Caco-2 (cell line): ENCODE results near the gene CAT. TPM values are rescaled to one million over a fixed set of nuclear protein-coding genes. Genes with fewer than 3 reads are reported as not detected.

ENCODE experiments used
- BruUV-seq: library from RNA; stranded (reverse); fragments of 400-500 nt; replicated peaks from 2 replicates; lab custom pipeline; 2021; lab: Mats Ljungman, UMichigan
- CTCF ChIA-PET: fragments of 300-600 bp; sonication (Branson Sonifier 250); formaldehyde crosslinking; loops from one replicate; lab custom pipeline; 2022; ENCODE audit warnings: antibody characterized with exemption; lab: Charles Lee
- POLR2A ChIA-PET: fragments of 300-600 bp; sonication (Branson Sonifier 250); formaldehyde crosslinking; loops from one replicate; lab custom pipeline; 2022; ENCODE audit warnings: antibody characterized with exemption; lab: Charles Lee
- DNase-seq, 2 experiments: peaks; one replicate each; pipeline versions ENCODE4 v3.0.0 to v3.0.0-alpha.2; 2020 to 2022
- H3K27me3 ChIP-seq: replicated peaks from 2 replicates; pipeline ENCODE4 v1.6.0; 2011; ENCODE audit warnings: low read length; ENCODE audit not compliant: control insufficient read depth, insufficient read depth
- H3K36me3 ChIP-seq: 2 replicates; pipeline ENCODE4 v1.5.1; 2011; ENCODE audit warnings: low read length; ENCODE audit not compliant: control insufficient read depth, insufficient read depth
- H3K4me1 ChIP-seq: fragments of 250-450 bp; sonication (Bioruptor Pico); 2 replicates; pipeline ENCODE4 v1.5.1; 2020; ENCODE audit warnings: mild to moderate bottlenecking
- H3K4me3 ChIP-seq: 2 replicates; pipeline ENCODE4 v1.5.1; 2011; ENCODE audit warnings: low read depth, mild to moderate bottlenecking, control low read depth, low read length
- H3K9me3 ChIP-seq: fragments of 250-450 bp; sonication (Bioruptor Pico); 2 replicates; pipeline ENCODE4 v1.5.1; 2020; ENCODE audit warnings: mild to moderate bottlenecking, moderate library complexity
- H3K27ac Mint-ChIP-seq: one replicate; pipeline ENCODE4 v1.8.0; 2022; ENCODE audit warnings: mixed read lengths; ENCODE audit not compliant: unreplicated experiment
- H3K27me3 Mint-ChIP-seq: one replicate; pipeline ENCODE4 v1.8.0; 2022; ENCODE audit warnings: mixed read lengths; ENCODE audit not compliant: insufficient read depth, unreplicated experiment
- H3K36me3 Mint-ChIP-seq: one replicate; pipeline ENCODE4 v1.8.0; 2022; ENCODE audit warnings: mild to moderate bottlenecking, mixed read lengths; ENCODE audit not compliant: insufficient read depth, unreplicated experiment
- H3K4me1 Mint-ChIP-seq: one replicate; pipeline ENCODE4 v1.8.0; 2022; ENCODE audit warnings: low read depth, mixed read lengths; ENCODE audit not compliant: unreplicated experiment
- H3K4me3 Mint-ChIP-seq: one replicate; pipeline ENCODE4 v1.8.0; 2022; ENCODE audit warnings: mild to moderate bottlenecking, moderate library complexity, mixed read lengths; ENCODE audit not compliant: unreplicated experiment
- H3K9me3 Mint-ChIP-seq: one replicate; pipeline ENCODE4 v1.8.0; 2022; ENCODE audit warnings: mixed read lengths; ENCODE audit not compliant: unreplicated experiment
- intact Hi-C: fragments of 100-400 bp; cut with micrococcal nuclease; formaldehyde crosslinking; loops from one replicate; pipeline ENCODE4 v1.10.0; 2022; ENCODE audit not compliant: unreplicated experiment
- total RNA-seq: library from RNA; stranded (reverse); gene quantifications from 2 replicates; pipeline ENCODE4 v1.2.3, GENCODE V29; 2022
- TF ChIP-seq, protein P1 (sequence below), 2 experiments: fragments of 200-600 bp in 1 of 2; IDR thresholded peaks; 1 replicate in 1 of 2; 2 replicates in 1 of 2; pipeline versions ENCODE4 v1.5.1 to v1.8.0; 2011 to 2022; ENCODE audit warnings: antibody characterized with exemption in 1 of 2, control low read depth in 1 of 2, inconsistent platforms in 1 of 2, low read depth in 1 of 2, low read length in 1 of 2, mild to moderate bottlenecking in 1 of 2, moderate library complexity in 1 of 2; ENCODE audit not compliant: insufficient read depth in 1 of 2, severe bottlenecking in 1 of 2, unreplicated experiment in 1 of 2

CAT gene
- total RNA-seq, 1 experiment from 2014 or later, result 45.6 TPM

DNA sequence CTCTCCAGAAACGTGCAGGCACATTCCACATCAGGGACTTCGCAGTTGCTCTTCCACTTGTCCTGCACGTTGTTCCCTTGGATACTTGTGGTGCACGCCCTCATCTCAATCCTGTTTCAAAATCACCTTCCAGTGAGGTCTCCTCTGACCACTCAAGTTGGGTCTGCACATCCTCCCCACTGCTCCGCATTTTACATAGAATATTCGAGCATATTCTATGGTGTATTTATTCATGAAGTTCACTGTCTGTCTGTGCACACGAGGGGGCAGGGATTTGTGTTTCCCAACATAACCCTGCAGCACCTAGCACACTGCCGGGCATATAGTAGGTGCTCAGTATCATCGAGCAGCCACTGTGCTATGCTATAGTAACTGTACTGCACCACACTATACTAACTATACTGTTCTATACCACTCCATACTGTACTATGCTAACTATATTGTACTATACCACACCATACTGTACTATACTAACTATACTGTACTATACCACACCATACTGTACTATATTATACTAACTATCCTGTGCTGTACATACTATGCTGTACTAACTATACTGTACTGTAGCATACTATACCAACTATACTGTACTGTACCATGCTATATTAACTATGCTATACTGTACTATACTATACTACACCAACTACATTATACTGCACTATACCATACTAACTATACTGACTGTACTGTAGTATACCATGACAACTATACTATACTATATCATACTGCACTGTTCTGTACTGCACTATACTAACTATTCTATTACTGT, 44.6 kb downstream of the CAT start:
- TF ChIP-seq, protein P1, sequence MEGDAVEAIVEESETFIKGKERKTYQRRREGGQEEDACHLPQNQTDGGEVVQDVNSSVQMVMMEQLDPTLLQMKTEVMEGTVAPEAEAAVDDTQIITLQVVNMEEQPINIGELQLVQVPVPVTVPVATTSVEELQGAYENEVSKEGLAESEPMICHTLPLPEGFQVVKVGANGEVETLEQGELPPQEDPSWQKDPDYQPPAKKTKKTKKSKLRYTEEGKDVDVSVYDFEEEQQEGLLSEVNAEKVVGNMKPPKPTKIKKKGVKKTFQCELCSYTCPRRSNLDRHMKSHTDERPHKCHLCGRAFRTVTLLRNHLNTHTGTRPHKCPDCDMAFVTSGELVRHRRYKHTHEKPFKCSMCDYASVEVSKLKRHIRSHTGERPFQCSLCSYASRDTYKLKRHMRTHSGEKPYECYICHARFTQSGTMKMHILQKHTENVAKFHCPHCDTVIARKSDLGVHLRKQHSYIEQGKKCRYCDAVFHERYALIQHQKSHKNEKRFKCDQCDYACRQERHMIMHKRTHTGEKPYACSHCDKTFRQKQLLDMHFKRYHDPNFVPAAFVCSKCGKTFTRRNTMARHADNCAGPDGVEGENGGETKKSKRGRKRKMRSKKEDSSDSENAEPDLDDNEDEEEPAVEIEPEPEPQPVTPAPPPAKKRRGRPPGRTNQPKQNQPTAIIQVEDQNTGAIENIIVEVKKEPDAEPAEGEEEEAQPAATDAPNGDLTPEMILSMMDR (IDR thresholded peaks at IDR 0.05; ENCODE audit: insufficient read depth in 1 of 2, low read depth in 1 of 2, low read length in 1 of 2, severe bottlenecking in 1 of 2, unreplicated experiment in 1 of 2), result no peak
- DNase-seq, result no peak
- CTCF ChIA-PET, result no interaction called here
- Mint-ChIP-seq H3K27ac (no peak overlapping the region), H3K36me3 (no peaks in the 10 kb centered on the region), H3K4me3 (no peak overlapping the region), H3K4me1 (no peaks in the 10 kb centered on the region), H3K27me3 (no peaks in the 10 kb centered on the region), H3K9me3 (no peaks in the 10 kb centered on the region)
- no peak overlapping the region for H3K4me3 ChIP-seq
- peaks cover 4% of the 10 kb centered on the region; the same call in 1 of the 2 replicates for H3K4me1 ChIP-seq
- H3K36me3 ChIP-seq, result no peaks in the 10 kb centered on the region
- BruUV-seq, result no TSS peak
- no peaks in the 10 kb centered on the region for H3K27me3 ChIP-seq
- POLR2A ChIA-PET, result no interaction called here
- intact Hi-C loops, result no loop called here
- H3K9me3 ChIP-seq, result no peaks in the 10 kb centered on the region

DNA sequence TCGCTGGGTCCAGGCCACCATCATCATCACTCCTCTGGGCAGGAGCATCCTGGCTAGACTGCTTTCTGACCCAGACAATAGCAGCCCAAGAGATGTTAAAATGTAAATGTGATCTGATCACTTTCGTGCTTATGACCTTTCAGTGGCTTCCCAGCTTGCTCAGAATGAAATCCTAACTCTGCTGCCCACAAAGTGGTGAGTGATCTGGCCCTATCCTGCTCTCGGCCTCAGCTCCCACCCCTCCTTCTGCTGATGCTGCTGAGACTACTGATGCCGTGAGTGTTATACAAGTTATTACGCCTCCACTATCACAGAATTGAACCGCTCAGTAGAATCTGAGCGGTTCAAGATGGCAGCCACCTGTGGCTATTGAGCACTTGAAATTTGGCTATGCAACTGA, 48.7 kb downstream of the CAT start:
- H3K9me3 ChIP-seq, result no peaks in the 10 kb centered on the region
- no peaks in the 10 kb centered on the region for H3K4me1 ChIP-seq
- no peak for DNase-seq
- no peak overlapping the region for H3K4me3 ChIP-seq
- no peaks in the 10 kb centered on the region for H3K27me3 ChIP-seq
- no peaks in the 10 kb centered on the region for H3K4me1 Mint-ChIP-seq
- H3K36me3 Mint-ChIP-seq, result no peaks in the 10 kb centered on the region
- CTCF ChIA-PET, result no interaction called here
- intact Hi-C loops, result no loop called here
- BruUV-seq, result no TSS peak
- H3K27ac Mint-ChIP-seq, result no peak overlapping the region
- no peaks in the 10 kb centered on the region for H3K36me3 ChIP-seq
- TF ChIP-seq, protein P1 (IDR thresholded peaks at IDR 0.05; ENCODE audit: insufficient read depth in 1 of 2, low read depth in 1 of 2, low read length in 1 of 2, severe bottlenecking in 1 of 2, unreplicated experiment in 1 of 2), result no peak
- POLR2A ChIA-PET, result no interaction called here
- H3K9me3 Mint-ChIP-seq, result no peaks in the 10 kb centered on the region
- H3K4me3 Mint-ChIP-seq, result no peak overlapping the region
- H3K27me3 Mint-ChIP-seq, result no peaks in the 10 kb centered on the region

DNA sequence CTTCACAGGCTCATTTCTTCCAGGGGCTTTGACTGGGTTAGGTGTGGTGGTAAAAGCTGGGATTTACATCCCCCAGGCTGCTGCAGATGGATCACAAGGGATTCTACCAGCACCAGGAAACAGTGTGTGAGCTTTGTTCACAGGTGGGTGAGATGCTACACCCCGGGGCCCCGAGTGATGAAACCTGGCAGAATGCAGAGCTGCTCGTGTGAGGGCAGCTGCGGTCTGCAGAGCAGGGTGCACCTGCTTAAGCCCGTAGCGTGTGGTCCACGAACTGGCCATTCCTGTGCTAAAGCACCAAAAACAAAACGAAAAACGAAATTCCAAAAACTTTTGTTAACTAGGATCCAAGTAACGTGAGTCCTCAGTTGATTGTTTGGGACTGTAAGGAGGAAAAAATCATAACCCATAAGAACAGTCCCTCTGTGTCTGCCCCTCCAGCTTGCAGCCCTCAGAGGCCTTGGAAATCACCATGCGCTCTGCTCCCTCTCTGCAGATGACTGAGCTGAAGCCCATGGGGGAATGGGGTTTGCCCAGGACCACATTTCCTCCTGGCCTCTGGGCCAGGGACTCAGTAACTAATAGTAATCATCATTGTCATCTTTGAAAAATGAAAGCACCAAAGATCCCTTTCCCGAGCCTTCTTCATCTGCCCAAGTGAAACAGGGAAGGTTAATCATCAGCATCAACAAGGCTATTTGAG, 50.3 kb downstream of the CAT start:
- no peak overlapping the region for H3K4me3 Mint-ChIP-seq
- no peak overlapping the region for H3K4me3 ChIP-seq
- ChIA-PET POLR2A (no interaction called here), CTCF (no interaction called here)
- no peaks in the 10 kb centered on the region for H3K27me3 Mint-ChIP-seq
- H3K27ac Mint-ChIP-seq, result no peak overlapping the region
- H3K4me1 Mint-ChIP-seq, result no peaks in the 10 kb centered on the region
- no peak for DNase-seq
- H3K9me3 ChIP-seq, result no peaks in the 10 kb centered on the region
- intact Hi-C loops, result no loop called here
- H3K4me1 ChIP-seq, result no peaks in the 10 kb centered on the region
- TF ChIP-seq, protein P1 (IDR thresholded peaks at IDR 0.05; ENCODE audit: insufficient read depth in 1 of 2, low read depth in 1 of 2, low read length in 1 of 2, severe bottlenecking in 1 of 2, unreplicated experiment in 1 of 2), result no peak
- no TSS peak for BruUV-seq
- H3K36me3 ChIP-seq, result no peaks in the 10 kb centered on the region
- no peaks in the 10 kb centered on the region for H3K36me3 Mint-ChIP-seq
- no peaks in the 10 kb centered on the region for H3K9me3 Mint-ChIP-seq
- H3K27me3 ChIP-seq, result no peaks in the 10 kb centered on the region
